HS-5 (cell line): ENCODE data around the gene CYP4F8.

ENCODE experiments used
- DNase-seq: peaks from one replicate; pipeline ENCODE4 v3.0.0-alpha.2; 2012; ENCODE audit warnings: low read depth

CYP4F8 gene

GRCh38 chr19:15616627-15617270, 1.7 kb downstream of the CYP4F8 start:
- DNase-seq, result no peak

- DNase-seq, result no peak
Measured at GRCh38 chr19:15618321-15618720, 3.3 kb downstream of the CYP4F8 start.

GRCh38 chr19:15621801-15622200, 6.8 kb downstream of the CYP4F8 start:
- no peak for DNase-seq

- no peak for DNase-seq
Measured at GRCh38 chr19:15622991-15623390, 8.0 kb downstream of the CYP4F8 start.

- no peak for DNase-seq
Measured at GRCh38 chr19:15623711-15624318, 8.8 kb downstream of the CYP4F8 start.

- DNase-seq, result no peak
Measured at GRCh38 chr19:15628236-15629002, 13.4 kb downstream of the CYP4F8 start.

- DNase-seq, result no peak
Measured at GRCh38 chr19:15629003-15629880, 14.2 kb downstream of the CYP4F8 start.

GRCh38 chr19:15631817-15632216, 16.8 kb downstream of the CYP4F8 start:
- DNase-seq, result no peak

- DNase-seq, result no peak
Measured at GRCh38 chr19:15633082-15633835, 18.2 kb downstream of the CYP4F8 start.

- no peak for DNase-seq
Measured at GRCh38 chr19:15634105-15634504, 19.1 kb downstream of the CYP4F8 start.

GRCh38 chr19:15635016-15635805, 20.2 kb downstream of the CYP4F8 start:
- no peak for DNase-seq

GRCh38 chr19:15636026-15636425, 21.0 kb downstream of the CYP4F8 start:
- DNase-seq, result no peak

- DNase-seq, result no peak
Measured at GRCh38 chr19:15639596-15639995, 24.6 kb downstream of the CYP4F8 start.

- DNase-seq, result no peak
Measured at GRCh38 chr19:15640294-15640903, 25.4 kb downstream of the CYP4F8 start, which contains the start of gene CYP4F3. TSS of gene CYP4F3 (plus strand) at chr19:15640897. CDS start at chr19:15641416, 519 bp downstream.

- DNase-seq, result no peak
Measured at GRCh38 chr19:15640904-15641597, 26.0 kb downstream of the CYP4F8 start.

- no peak for DNase-seq
Measured at GRCh38 chr19:15641901-15642491, 27.0 kb downstream of the CYP4F8 start.

GRCh38 chr19:15642807-15643206, 27.8 kb downstream of the CYP4F8 start:
- no peak for DNase-seq

GRCh38 chr19:15643387-15643786, 28.4 kb downstream of the CYP4F8 start:
- DNase-seq, result no peak
